Colonic mucosa (tissue), 4 donors: ENCODE data around the gene PRMT7. TPM values are rescaled to one million over a fixed set of nuclear protein-coding genes. Genes with fewer than 3 reads are reported as not detected.
"Not testable (repeated sequence)": the region's sequence is repeated elsewhere in the genome, so short reads cannot be mapped to it uniquely, and the experiment has no call there.

Experiments used
- DNase-seq: peaks from one replicate; pipeline ENCODE4 v3.0.0-alpha.2; 2020
- H3K27ac ChIP-seq: fragments of 200-600 bp; one replicate; pipeline ENCODE4 v1.8.0; 2021
- H3K27me3 ChIP-seq: fragments of 200-600 bp; one replicate; pipeline ENCODE4 v1.8.0; 2021
- H3K36me3 ChIP-seq: fragments of 200-600 bp; one replicate; pipeline ENCODE4 v1.8.0; 2021
- H3K4me1 ChIP-seq: fragments of 200-600 bp; one replicate; pipeline ENCODE4 v1.8.0; 2021; ENCODE audit warnings: mild to moderate bottlenecking
- H3K4me3 ChIP-seq: fragments of 200-600 bp; one replicate; pipeline ENCODE4 v1.8.0; 2021
- H3K9ac ChIP-seq, 2 donors: one replicate each; pipeline ENCODE4 v1.7.0; 2013; ENCODE audit warnings: control low read depth in 2 of 2, low read depth in 2 of 2, low read length in 2 of 2
- H3K9me3 ChIP-seq: fragments of 200-600 bp; one replicate; pipeline ENCODE4 v1.8.0; 2021
- CTCF ChIP-seq: fragments of 200-600 bp; IDR thresholded peaks from one replicate; pipeline ENCODE4 v1.8.0; 2022; ENCODE audit warnings: antibody characterized with exemption, mild to moderate bottlenecking
- intact Hi-C: fragments of 100-400 bp; cut with DNase I; formaldehyde crosslinking; loops from one replicate; pipeline ENCODE4 v1.14.1; 2022
- total RNA-seq, 2 donors: library from RNA; stranded (reverse); fragmentation: NEBNext Ultra II Directional in 1 of 2; extraction: Animal tissue kit (Norgen Biotek cat#: 25700) in 1 of 2; gene quantifications; one replicate each; pipeline ENCODE4 v1.2.1, GENCODE V29; 2021
- donor health status: healthy.
- donor health status: DM: no; HTN: no; CAD: no.
- donor health status: DM: no; HTN: no; CAD: no.

PRMT7 gene
- total RNA-seq, 2 donors from 2014 or later: 18.0 to 45.4 TPM

GRCh38 chr16:68285683-68286082, 25.1 kb upstream of the PRMT7 start:
- H3K27ac ChIP-seq: peak overlapping the region; percentile 11
- intact Hi-C loops: no loop called here
- H3K4me1 ChIP-seq: peaks cover 11% of the 10 kb centered on the region
- H3K4me3 ChIP-seq: no peak overlapping the region
- H3K9ac ChIP-seq: no peak overlapping the region
- H3K9me3 ChIP-seq: no peaks in the 10 kb centered on the region
- no peak for TF ChIP-seq CTCF
- DNase-seq: no peak
- H3K27me3 ChIP-seq: no peaks in the 10 kb centered on the region
- H3K36me3 ChIP-seq: no peaks in the 10 kb centered on the region

DNA sequence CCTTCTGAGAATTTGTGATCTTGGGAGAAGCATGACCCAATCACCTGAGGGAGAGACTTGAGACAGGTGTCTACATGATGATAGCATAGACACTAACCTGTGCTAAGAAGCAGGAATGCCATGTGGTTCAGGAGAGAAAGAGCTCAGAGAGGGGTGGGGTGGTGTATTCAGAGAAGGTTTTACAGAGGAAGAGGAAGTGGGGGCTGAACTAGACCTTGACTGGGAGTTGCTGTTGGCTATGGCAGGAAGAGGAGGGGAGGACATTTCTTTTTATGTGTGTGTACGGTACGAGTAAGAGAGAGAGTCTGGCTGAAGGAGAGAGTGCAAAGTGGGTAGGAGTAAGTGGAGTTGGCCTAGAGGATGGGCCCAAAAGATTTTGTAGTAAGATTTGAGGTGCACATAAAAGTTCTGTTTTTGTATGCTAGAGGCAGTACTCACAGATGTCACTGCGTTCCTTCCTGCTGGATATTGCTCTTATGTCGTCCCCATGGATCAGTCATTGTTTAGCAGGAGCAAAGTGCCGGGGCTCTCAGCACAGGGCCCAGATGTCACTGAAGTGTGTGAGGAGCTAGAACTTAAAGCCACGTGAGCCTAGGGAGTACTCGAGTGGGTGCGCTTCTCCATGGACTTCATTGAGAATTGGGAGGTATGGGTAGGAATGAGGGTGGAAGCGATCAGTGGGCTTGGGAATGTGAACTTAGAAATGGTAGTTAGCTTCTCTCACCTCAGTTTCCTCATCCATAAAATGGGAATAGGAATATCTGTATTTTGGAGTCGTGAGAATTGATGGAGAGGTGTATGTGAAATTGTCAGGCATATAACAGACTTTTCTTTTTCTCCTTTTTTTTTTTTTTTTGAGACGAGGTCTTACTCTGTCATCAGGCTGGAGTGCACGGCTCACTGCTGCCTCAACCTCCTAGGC, 24.4 kb upstream of the PRMT7 start:
- TF ChIP-seq CTCF: no peak
- H3K36me3 ChIP-seq: no peaks in the 10 kb centered on the region
- peaks cover 11% of the 10 kb centered on the region for H3K4me1 ChIP-seq
- no peak overlapping the region for H3K4me3 ChIP-seq
- intact Hi-C loops: no loop called here
- no peaks in the 10 kb centered on the region for H3K9me3 ChIP-seq
- no peak overlapping the region for H3K9ac ChIP-seq
- DNase-seq: no peak
- no peaks in the 10 kb centered on the region for H3K27me3 ChIP-seq
- H3K27ac ChIP-seq: peak overlapping the region; percentile 25

DNA sequence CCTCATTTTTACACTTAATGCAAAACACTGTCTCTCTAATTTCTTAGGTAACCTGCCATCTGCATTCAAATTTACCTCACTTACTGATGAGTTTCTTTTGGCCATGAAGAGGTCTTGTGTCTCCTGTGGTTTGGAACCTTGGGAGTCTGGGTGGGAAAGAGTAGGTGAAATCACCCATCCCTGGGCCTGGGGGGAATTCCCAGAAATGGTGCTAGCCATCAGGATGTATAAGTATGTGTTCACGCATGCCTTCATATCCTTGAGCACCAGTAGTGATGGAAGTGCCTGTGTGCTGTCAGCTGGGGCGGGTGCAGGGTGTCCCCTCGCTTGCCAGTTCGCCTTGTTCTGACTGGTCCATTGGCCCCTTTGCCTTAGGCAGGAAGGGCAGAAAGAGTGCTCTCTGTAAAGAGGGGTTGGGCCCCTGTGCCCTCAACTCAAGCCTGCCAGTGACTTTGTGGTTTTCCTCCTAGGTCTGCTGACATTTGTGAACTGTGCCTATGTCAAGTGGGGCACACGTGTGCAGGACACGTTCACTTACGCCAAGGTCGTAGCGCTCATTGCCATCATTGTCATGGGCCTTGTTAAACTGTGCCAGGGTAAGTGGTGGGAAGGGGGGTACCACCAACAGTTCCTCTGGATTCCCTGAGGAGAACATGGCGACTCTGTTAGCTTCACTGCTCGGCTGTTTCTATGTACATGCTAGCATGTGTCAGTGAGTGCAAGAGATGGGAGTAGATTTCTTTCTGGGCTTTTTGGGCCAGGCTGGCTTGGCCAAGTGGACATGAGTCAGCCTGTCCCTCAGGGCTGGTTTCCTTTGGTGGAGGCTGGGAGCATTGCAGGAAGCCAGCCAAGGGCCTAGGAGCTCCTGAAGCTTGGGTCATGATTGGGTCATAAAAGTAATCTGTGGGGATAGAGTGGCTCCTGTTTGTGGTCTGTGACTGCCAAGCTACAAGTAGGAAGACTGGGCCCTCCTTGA, 23.3 kb upstream of the PRMT7 start:
- H3K4me3 ChIP-seq: no peak overlapping the region
- H3K27me3 ChIP-seq: no peaks in the 10 kb centered on the region
- peaks cover 11% of the 10 kb centered on the region for H3K4me1 ChIP-seq
- TF ChIP-seq CTCF: no peak
- intact Hi-C loops: no loop called here
- DNase-seq: no peak
- H3K27ac ChIP-seq: no peak overlapping the region
- no peaks in the 10 kb centered on the region for H3K36me3 ChIP-seq
- no peaks in the 10 kb centered on the region for H3K9me3 ChIP-seq
- H3K9ac ChIP-seq: no peak overlapping the region

DNA sequence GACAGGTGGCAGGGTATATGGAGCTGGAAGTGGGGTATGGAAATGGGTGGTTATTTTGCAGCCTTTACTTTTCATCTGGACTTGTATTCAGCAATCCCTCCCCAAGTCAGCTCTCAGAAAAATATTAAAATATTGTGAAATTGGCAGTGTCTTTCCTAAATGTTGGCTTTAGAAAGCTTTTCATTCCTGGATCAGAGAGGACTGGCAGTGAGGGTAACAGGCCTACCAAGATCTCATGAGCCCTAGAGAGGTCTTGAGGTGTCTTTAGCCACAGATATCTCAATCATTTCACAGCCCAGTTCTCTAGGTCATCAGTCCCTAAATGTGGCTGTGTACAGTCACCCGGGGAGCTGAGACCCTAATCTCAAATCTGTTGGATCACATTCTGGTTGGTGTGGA, 22.6 kb upstream of the PRMT7 start:
- Histone ChIP-seq H3K27ac (no peak overlapping the region), H3K9ac (no peak overlapping the region), H3K27me3 (no peaks in the 10 kb centered on the region), H3K4me1 (peaks cover 11% of the 10 kb centered on the region), H3K36me3 (peaks cover under 1% of the 10 kb centered on the region), H3K4me3 (no peak overlapping the region), H3K9me3 (no peaks in the 10 kb centered on the region)
- no peak for TF ChIP-seq CTCF
- intact Hi-C loops: no loop called here
- no peak for DNase-seq

DNA sequence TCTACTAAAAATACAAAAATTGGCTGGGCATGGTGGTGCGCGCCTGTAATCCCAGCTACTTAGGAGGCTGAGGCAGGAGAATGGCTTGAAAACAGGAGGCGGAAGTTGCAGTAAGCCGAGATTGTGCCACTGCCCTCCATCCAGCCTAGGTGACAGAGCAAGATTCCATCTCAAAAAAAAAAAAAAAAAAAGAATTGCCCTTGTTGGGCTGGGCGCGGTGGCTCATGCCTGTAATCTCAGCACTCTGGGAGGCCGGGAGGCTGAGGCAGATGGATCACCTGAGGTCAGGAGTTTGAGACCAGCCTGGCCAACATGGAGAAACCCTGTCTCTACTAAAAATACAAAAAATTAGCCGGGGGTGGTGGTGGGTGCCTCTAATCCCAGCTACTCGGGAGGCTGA, 22.0 kb upstream of the PRMT7 start:
- not testable (repeated sequence) for H3K27ac ChIP-seq

More for the DNA sequence above, 22.0 kb upstream of the PRMT7 start:
- H3K9ac ChIP-seq, H3K4me3 ChIP-seq, H3K27me3 ChIP-seq, H3K9me3 ChIP-seq, intact Hi-C loops, DNase-seq, H3K36me3 ChIP-seq: not testable (repeated sequence)
- H3K4me1 ChIP-seq: peaks cover 11% of the 10 kb centered on the region
